ENCODE data around the gene FBXL16. TPM values are rescaled to one million over a fixed set of nuclear protein-coding genes. Genes with fewer than 3 reads are reported as not detected.

Gene FBXL16
- polyA plus RNA-seq, 2 of the 4 experiments (the other 2 are of a cell fraction): 0.53 to 1.2 TPM

DNA sequence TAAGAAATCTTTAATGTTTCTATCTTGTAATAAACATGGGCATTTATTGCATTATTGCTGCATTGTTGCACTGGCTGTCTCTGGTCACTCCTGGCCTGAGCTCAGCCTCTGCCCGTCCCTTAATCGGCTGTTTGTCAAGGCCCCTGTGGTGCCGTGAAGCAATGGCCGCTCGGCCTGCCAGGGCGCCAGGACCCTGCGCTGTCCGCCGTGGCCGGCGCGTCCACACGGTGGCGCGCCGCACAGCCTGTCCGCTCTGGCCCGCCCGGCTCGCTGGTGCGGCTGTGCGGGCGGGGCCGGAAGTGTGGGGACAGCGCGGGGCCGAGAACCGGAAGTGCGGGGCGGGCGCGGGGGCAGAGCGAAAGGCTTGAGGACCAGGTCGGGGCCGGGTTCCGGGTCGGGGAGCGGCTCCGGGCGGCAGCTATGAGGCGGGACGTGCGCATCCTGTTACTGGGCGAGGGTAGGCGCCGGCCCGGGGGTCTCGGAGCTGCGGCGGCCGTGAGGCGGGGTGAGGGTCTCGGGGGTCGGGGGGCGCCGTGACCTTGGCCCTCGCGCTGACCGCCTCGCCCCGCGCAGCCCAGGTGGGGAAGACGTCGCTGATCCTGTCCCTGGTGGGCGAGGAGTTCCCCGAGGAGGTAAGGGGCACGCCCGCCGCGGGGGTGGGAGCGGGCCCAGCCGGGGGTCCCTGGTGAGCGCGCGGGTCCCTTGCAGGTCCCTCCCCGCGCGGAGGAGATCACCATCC is 37.7 kb downstream of the FBXL16 start, which contains the start of gene RHOT2:
Gene RHOT2, plus strand, starts transcription at position 353 of the 739 bp plus-strand sequence. Its CDS starts 68 bp downstream, at position 421.
- Histone ChIP-seq H3K4me3 (peak within 1 kb of the TSS; percentile 98), H3K9me3 (no peaks in the 10 kb centered on the region), H3K4me2 (peak within 1 kb of the TSS; percentile 97), H3K4me1 (peaks cover 11% of the 10 kb centered on the region), H3K27ac (peak within 1 kb of the TSS; percentile 90 to 93)
- ChIA-PET POLR2A (no interaction called here), CTCF (interaction anchor here (0.6 to 13.5 kb wide), 22 partner anchors 8 to 943 kb away, joined by 3 to 105 read pairs (median 5); partner anchors contain the start of genes METTL26, RHBDL1, STUB1 and WDR24)
- WGBS (ENCODE audit: missing lambda C conversion rate): 4% methylated on average over 14 of the region's 78 CpGs
- DNase-seq (ENCODE audit: low read depth in 1 of 2, low spot score in 1 of 2) (peak; percentile 63 to 93), ATAC-seq (peak; percentile 81 to 94), FAIRE-seq (no peak)
- TF ChIP-seq GATA3 (IDR thresholded peaks at IDR 0.05; ENCODE audit: borderline replicate concordance) (no peak), POLR2A (IDR thresholded peaks at IDR 0.05; ENCODE audit: low read length) (peak; percentile 73), RAD21 (conservative IDR thresholded peaks at IDR 0.05 in 1 of 2, IDR thresholded peaks at IDR 0.05 in 1 of 2) (peak in 1 of 2 experiments; percentile 51; a peak in 4 of 5 replicates), HDAC2 (IDR thresholded peaks at IDR 0.05) (no peak), RCOR1 (IDR thresholded peaks at IDR 0.05; ENCODE audit: low read depth, low read length) (no peak), MAZ (IDR thresholded peaks at IDR 0.05; ENCODE audit: borderline replicate concordance, low read depth, low read length) (peak; percentile 98), ZC3H11A (IDR thresholded peaks at IDR 0.05) (no peak), HEYL (CRISPR knock-in tag; IDR thresholded peaks at IDR 0.05) (no peak), PHF8 (IDR thresholded peaks at IDR 0.05; ENCODE audit: borderline replicate concordance, low read depth) (peak; percentile 73; the same call in 1 of the 2 replicates), JUN (IDR thresholded peaks at IDR 0.05) (peak; percentile 57 to 93), NFE2L2 (conservative IDR thresholded peaks at IDR 0.05; ENCODE audit: low read length) (no peak), EP300 (IDR thresholded peaks at IDR 0.05) (no peak), SMC3 (IDR thresholded peaks at IDR 0.05) (peak; percentile 78), FOSB (CRISPR knock-in tag; IDR thresholded peaks at IDR 0.05) (no peak), CHD2 (IDR thresholded peaks at IDR 0.05; ENCODE audit: low read length, partially characterized antibody) (no peak), RNF2 (IDR thresholded peaks at IDR 0.05; ENCODE audit: borderline replicate concordance, low read depth) (0 out of 2 replicates have a peak, but pooled peaks have one; percentile 36), TFCP2L1 (CRISPR knock-in tag; IDR thresholded peaks at IDR 0.05) (no peak), RARB (CRISPR knock-in tag; IDR thresholded peaks at IDR 0.05) (no peak), HOXA7 (CRISPR knock-in tag; IDR thresholded peaks at IDR 0.05) (no peak), RFX5 (IDR thresholded peaks at IDR 0.05) (no peak; the same call in 1 of the 2 replicates), MYC (IDR thresholded peaks at IDR 0.05; ENCODE audit: borderline replicate concordance, low read length) (peak; percentile 58), JUNB (IDR thresholded peaks at IDR 0.05) (no peak), ZNF302 (CRISPR knock-in tag; IDR thresholded peaks at IDR 0.05) (no peak)
- TF ChIP-seq, protein P1, sequence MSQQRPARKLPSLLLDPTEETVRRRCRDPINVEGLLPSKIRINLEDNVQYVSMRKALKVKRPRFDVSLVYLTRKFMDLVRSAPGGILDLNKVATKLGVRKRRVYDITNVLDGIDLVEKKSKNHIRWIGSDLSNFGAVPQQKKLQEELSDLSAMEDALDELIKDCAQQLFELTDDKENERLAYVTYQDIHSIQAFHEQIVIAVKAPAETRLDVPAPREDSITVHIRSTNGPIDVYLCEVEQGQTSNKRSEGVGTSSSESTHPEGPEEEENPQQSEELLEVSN (IDR thresholded peaks at IDR 0.05; ENCODE audit: borderline replicate concordance, low read depth): peak; percentile 83
- TF ChIP-seq, protein P2, sequence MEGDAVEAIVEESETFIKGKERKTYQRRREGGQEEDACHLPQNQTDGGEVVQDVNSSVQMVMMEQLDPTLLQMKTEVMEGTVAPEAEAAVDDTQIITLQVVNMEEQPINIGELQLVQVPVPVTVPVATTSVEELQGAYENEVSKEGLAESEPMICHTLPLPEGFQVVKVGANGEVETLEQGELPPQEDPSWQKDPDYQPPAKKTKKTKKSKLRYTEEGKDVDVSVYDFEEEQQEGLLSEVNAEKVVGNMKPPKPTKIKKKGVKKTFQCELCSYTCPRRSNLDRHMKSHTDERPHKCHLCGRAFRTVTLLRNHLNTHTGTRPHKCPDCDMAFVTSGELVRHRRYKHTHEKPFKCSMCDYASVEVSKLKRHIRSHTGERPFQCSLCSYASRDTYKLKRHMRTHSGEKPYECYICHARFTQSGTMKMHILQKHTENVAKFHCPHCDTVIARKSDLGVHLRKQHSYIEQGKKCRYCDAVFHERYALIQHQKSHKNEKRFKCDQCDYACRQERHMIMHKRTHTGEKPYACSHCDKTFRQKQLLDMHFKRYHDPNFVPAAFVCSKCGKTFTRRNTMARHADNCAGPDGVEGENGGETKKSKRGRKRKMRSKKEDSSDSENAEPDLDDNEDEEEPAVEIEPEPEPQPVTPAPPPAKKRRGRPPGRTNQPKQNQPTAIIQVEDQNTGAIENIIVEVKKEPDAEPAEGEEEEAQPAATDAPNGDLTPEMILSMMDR (IDR thresholded peaks at IDR 0.05): peak; percentile 86
- TF ChIP-seq, protein P3, sequence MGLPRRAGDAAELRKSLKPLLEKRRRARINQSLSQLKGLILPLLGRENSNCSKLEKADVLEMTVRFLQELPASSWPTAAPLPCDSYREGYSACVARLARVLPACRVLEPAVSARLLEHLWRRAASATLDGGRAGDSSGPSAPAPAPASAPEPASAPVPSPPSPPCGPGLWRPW (IDR thresholded peaks at IDR 0.05): no peak
- TF ChIP-seq, protein P4, sequence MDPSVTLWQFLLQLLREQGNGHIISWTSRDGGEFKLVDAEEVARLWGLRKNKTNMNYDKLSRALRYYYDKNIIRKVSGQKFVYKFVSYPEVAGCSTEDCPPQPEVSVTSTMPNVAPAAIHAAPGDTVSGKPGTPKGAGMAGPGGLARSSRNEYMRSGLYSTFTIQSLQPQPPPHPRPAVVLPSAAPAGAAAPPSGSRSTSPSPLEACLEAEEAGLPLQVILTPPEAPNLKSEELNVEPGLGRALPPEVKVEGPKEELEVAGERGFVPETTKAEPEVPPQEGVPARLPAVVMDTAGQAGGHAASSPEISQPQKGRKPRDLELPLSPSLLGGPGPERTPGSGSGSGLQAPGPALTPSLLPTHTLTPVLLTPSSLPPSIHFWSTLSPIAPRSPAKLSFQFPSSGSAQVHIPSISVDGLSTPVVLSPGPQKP (IDR thresholded peaks at IDR 0.05; ENCODE audit: low read depth, low read length): 0 out of 2 replicates have a peak, but pooled peaks have one; percentile 34
- TF ChIP-seq, protein P5, sequence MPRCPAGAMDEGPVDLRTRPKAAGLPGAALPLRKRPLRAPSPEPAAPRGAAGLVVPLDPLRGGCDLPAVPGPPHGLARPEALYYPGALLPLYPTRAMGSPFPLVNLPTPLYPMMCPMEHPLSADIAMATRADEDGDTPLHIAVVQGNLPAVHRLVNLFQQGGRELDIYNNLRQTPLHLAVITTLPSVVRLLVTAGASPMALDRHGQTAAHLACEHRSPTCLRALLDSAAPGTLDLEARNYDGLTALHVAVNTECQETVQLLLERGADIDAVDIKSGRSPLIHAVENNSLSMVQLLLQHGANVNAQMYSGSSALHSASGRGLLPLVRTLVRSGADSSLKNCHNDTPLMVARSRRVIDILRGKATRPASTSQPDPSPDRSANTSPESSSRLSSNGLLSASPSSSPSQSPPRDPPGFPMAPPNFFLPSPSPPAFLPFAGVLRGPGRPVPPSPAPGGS (IDR thresholded peaks at IDR 0.05): peak; percentile 76; the same call in 2 of the 3 replicates
- TF ChIP-seq, protein P6, sequence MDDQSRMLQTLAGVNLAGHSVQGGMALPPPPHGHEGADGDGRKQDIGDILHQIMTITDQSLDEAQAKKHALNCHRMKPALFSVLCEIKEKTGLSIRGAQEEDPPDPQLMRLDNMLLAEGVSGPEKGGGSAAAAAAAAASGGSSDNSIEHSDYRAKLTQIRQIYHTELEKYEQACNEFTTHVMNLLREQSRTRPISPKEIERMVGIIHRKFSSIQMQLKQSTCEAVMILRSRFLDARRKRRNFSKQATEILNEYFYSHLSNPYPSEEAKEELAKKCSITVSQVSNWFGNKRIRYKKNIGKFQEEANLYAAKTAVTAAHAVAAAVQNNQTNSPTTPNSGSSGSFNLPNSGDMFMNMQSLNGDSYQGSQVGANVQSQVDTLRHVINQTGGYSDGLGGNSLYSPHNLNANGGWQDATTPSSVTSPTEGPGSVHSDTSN (IDR thresholded peaks at IDR 0.05): peak; percentile 42; the same call in 1 of the 2 replicates
- TF ChIP-seq, protein P7, sequence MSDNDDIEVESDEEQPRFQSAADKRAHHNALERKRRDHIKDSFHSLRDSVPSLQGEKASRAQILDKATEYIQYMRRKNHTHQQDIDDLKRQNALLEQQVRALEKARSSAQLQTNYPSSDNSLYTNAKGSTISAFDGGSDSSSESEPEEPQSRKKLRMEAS (IDR thresholded peaks at IDR 0.05): peak; percentile 85

Data from A549 (cell line).